Thyroid gland (tissue), 4 donors: ENCODE measurements around the gene UMODL1.

Experiments
- POLR2A ChIP-seq, 2 donors: fragments of 450-650 bp; IDR thresholded peaks; one replicate each; pipeline ENCODE4 v1.6.1; 2017; ENCODE audit warnings: antibody characterized with exemption in 2 of 2, mild to moderate bottlenecking in 2 of 2, moderate library complexity in 1 of 2
- TF ChIP-seq, protein P1 (sequence below), 6 experiments: fragments of 200-600 bp in 3 of 6; fragments of 450-650 bp in 3 of 6; sonication (generic) in 3 of 6; IDR thresholded peaks; one replicate each; pipeline ENCODE4 v1.5.1; 2016 to 2019; ENCODE audit warnings: antibody characterized with exemption in 6 of 6, mild to moderate bottlenecking in 2 of 6, inconsistent platforms in 1 of 6, moderate library complexity in 1 of 6

DNA sequence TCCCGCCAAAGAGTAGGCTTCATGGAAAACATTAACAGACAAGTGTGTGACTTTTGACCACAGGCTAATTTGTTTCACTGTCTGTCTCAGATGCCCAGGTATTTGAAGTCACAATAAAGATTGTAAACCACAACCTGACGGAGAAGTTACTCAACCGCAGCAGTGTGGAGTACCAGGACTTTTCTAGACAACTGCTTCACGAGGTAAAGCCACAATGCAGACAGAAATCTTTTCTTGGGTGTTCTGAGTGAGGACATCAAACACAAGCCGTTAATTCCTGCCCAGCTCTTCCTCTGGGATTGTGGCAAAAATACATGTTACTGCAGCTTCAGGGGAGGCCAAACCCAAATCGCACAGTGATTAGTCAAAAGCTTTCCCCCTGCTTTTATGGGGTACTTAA is 31.0 kb downstream of the UMODL1 start:
- TF ChIP-seq, protein P1, sequence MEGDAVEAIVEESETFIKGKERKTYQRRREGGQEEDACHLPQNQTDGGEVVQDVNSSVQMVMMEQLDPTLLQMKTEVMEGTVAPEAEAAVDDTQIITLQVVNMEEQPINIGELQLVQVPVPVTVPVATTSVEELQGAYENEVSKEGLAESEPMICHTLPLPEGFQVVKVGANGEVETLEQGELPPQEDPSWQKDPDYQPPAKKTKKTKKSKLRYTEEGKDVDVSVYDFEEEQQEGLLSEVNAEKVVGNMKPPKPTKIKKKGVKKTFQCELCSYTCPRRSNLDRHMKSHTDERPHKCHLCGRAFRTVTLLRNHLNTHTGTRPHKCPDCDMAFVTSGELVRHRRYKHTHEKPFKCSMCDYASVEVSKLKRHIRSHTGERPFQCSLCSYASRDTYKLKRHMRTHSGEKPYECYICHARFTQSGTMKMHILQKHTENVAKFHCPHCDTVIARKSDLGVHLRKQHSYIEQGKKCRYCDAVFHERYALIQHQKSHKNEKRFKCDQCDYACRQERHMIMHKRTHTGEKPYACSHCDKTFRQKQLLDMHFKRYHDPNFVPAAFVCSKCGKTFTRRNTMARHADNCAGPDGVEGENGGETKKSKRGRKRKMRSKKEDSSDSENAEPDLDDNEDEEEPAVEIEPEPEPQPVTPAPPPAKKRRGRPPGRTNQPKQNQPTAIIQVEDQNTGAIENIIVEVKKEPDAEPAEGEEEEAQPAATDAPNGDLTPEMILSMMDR (IDR thresholded peaks at IDR 0.05), result no peak
- no peak for TF ChIP-seq POLR2A (IDR thresholded peaks at IDR 0.05)
